Lower leg skin (tissue), 3 donors: ENCODE measurements around the gene FLRT2.

Experiments
- POLR2A ChIP-seq, 2 donors: fragments of 450-650 bp; IDR thresholded peaks; one replicate each; pipeline ENCODE4 v1.6.1; 2016 to 2017; ENCODE audit warnings: antibody characterized with exemption in 2 of 2, mild to moderate bottlenecking in 1 of 2, moderate library complexity in 1 of 2
- TF ChIP-seq, protein P1 (sequence below), 3 donors: fragments of 450-650 bp; IDR thresholded peaks; one replicate each; pipeline ENCODE4 v1.5.1; 2016; ENCODE audit warnings: antibody characterized with exemption in 3 of 3, mild to moderate bottlenecking in 3 of 3, moderate library complexity in 2 of 3

DNA sequence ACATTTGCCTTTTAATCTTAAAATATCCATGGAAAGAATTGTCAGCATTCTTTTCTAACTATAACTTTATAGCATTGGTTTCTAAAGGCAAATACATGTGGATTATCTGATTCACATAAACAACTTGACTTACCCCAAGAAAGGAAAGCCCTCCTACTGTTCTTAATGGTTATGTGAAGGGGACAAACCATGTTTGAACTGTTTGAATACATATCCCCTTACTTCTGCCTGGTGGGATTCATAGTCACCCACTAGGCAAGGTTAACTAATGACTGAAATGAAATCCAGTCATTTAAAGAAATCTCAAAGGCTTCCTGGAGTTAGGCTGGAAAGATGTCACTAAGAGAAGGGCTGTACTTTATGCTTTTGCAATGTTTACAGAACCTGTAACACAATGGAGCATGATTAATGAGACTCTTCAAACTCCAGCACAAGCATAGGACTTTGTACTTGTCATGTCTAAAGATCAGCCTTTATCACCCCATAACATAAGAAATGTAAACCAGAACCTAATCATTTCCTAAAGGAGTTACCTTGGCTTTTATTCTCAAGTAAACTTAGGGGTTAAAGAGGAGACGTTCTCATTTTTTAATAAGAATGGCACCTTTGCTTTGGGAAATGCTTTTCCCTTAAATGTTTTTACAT is 10.2 kb upstream of the FLRT2 start:
- TF ChIP-seq, protein P1, sequence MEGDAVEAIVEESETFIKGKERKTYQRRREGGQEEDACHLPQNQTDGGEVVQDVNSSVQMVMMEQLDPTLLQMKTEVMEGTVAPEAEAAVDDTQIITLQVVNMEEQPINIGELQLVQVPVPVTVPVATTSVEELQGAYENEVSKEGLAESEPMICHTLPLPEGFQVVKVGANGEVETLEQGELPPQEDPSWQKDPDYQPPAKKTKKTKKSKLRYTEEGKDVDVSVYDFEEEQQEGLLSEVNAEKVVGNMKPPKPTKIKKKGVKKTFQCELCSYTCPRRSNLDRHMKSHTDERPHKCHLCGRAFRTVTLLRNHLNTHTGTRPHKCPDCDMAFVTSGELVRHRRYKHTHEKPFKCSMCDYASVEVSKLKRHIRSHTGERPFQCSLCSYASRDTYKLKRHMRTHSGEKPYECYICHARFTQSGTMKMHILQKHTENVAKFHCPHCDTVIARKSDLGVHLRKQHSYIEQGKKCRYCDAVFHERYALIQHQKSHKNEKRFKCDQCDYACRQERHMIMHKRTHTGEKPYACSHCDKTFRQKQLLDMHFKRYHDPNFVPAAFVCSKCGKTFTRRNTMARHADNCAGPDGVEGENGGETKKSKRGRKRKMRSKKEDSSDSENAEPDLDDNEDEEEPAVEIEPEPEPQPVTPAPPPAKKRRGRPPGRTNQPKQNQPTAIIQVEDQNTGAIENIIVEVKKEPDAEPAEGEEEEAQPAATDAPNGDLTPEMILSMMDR (IDR thresholded peaks at IDR 0.05): no peak
- TF ChIP-seq POLR2A (IDR thresholded peaks at IDR 0.05): no peak
